Smooth muscle cell (in vitro differentiated cells): ENCODE results near the gene PHLDB3. TPM values are rescaled to one million over a fixed set of nuclear protein-coding genes. Genes with fewer than 3 reads are reported as not detected.

Experiments
- DNase-seq: peaks from one replicate; lab custom pipeline; 2025; ENCODE audit not compliant: unreplicated experiment; lab: John Stamatoyannopoulos, UW
- H2AFZ ChIP-seq: fragments of 200-600 bp; sonication (generic); 2 replicates; pipeline ENCODE4 v1.6.0; 2016; ENCODE audit warnings: antibody characterized with exemption, low read depth, mild to moderate bottlenecking
- H3F3A ChIP-seq: fragments of 200-600 bp; sonication (generic); 2 replicates; pipeline ENCODE4 v1.6.0; 2017; ENCODE audit warnings: antibody characterized with exemption, low read depth
- H3K27ac ChIP-seq: fragments of 200-600 bp; sonication (generic); 2 replicates; pipeline ENCODE4 v1.5.1; 2016; ENCODE audit warnings: low read depth, mild to moderate bottlenecking
- H3K27me3 ChIP-seq: fragments of 200-600 bp; sonication (generic); 2 replicates; pipeline ENCODE4 v1.6.1; 2016; ENCODE audit warnings: low read depth, mild to moderate bottlenecking
- H3K36me3 ChIP-seq: fragments of 200-600 bp; sonication (generic); 2 replicates; pipeline ENCODE4 v1.5.1; 2016; ENCODE audit warnings: low read depth
- H3K4me1 ChIP-seq: fragments of 200-600 bp; sonication (generic); 2 replicates; pipeline ENCODE4 v1.5.1; 2016; ENCODE audit warnings: low read depth
- H3K4me2 ChIP-seq: fragments of 200-600 bp; sonication (generic); 2 replicates; pipeline ENCODE4 v1.6.0; 2016; ENCODE audit warnings: mild to moderate bottlenecking
- H3K4me3 ChIP-seq: fragments of 200-600 bp; sonication (generic); 2 replicates; pipeline ENCODE4 v1.5.1; 2016; ENCODE audit warnings: mild to moderate bottlenecking
- H3K79me2 ChIP-seq: fragments of 200-600 bp; sonication (generic); 2 replicates; pipeline ENCODE4 v1.6.0; 2016; ENCODE audit warnings: low read depth, mild to moderate bottlenecking
- H3K9ac ChIP-seq: fragments of 200-600 bp; sonication (generic); 2 replicates; pipeline ENCODE4 v1.6.0; 2016; ENCODE audit warnings: low read depth
- H3K9me3 ChIP-seq: fragments of 200-600 bp; sonication (generic); replicated peaks from 2 replicates; pipeline ENCODE4 v1.5.1; 2016; ENCODE audit warnings: low read depth
- H4K20me1 ChIP-seq: fragments of 200-600 bp; sonication (generic); 2 replicates; pipeline ENCODE4 v1.6.0; 2016; ENCODE audit warnings: low read depth
- CTCF ChIP-seq: fragments of 200-600 bp; sonication (generic); IDR thresholded peaks from 2 replicates; pipeline ENCODE4 v1.5.1; 2017; ENCODE audit warnings: borderline replicate concordance, mild to moderate bottlenecking, antibody characterized with exemption; ENCODE audit not compliant: insufficient read depth, poor library complexity, severe bottlenecking
- WGBS: methylation state at CpG from one replicate; pipeline ENCODE4 v1.1.7; 2016; ENCODE audit warnings: low lambda C conversion rate; 5-methylcytosine and 5-hydroxymethylcytosine counted together
- polyA plus RNA-seq: library from polyadenylated mRNA; unstranded; fragments of >200 nt; fragmentation: Nextera tagmentation; extraction: Ambion mirVana; gene quantifications from 2 replicates; pipeline ENCODE4 v1.2.1, GENCODE V29; 2016
- total RNA-seq: library from RNA; depleted of rRNA; stranded (reverse); fragments of >200 nt; gene quantifications from 2 replicates; pipeline ENCODE4 v1.2.3, GENCODE V29; 2014

The PHLDB3 gene
- total and polyA plus RNA-seq, 2 experiments from 2014 or later: 7.2 to 8.6 TPM

- no peak for DNase-seq
- Histone ChIP-seq H3K36me3 (no peaks in the 10 kb centered on the region), H3K27me3 (no peaks in the 10 kb centered on the region), H4K20me1 (no peaks in the 10 kb centered on the region), H3K9ac (no peak overlapping the region), H3K4me1 (no peaks in the 10 kb centered on the region), H3K79me2 (no peaks in the 10 kb centered on the region), H3K27ac (no peak overlapping the region), H3K4me2 (no peak overlapping the region), H3F3A (no peaks in the 10 kb centered on the region), H3K9me3 (no peaks in the 10 kb centered on the region), H3K4me3 (no peak overlapping the region), H2AFZ (no peak overlapping the region)
- 81% methylated on average over 4 of the region's 4 CpGs for WGBS
- no peak for TF ChIP-seq CTCF
These were observed 22.4 kb downstream of the PHLDB3 start for GRCh38 chr19:43482193-43482592.

GRCh38 chr19:43481701-43482100 lies 22.8 kb downstream of the PHLDB3 start:
- H3K4me2 ChIP-seq: no peak overlapping the region
- H3K27ac ChIP-seq: no peak overlapping the region
- no peaks in the 10 kb centered on the region for H3K79me2 ChIP-seq
- no peaks in the 10 kb centered on the region for H3F3A ChIP-seq
- H3K27me3 ChIP-seq: no peaks in the 10 kb centered on the region
- no peak for DNase-seq
- H2AFZ ChIP-seq: no peak overlapping the region
- no peak for TF ChIP-seq CTCF
- no peaks in the 10 kb centered on the region for H3K4me1 ChIP-seq
- no peaks in the 10 kb centered on the region for H3K36me3 ChIP-seq
- no peak overlapping the region for H3K4me3 ChIP-seq
- H4K20me1 ChIP-seq: no peaks in the 10 kb centered on the region
- H3K9me3 ChIP-seq: no peaks in the 10 kb centered on the region
- no peak overlapping the region for H3K9ac ChIP-seq
- 95% methylated on average over 6 of the region's 6 CpGs for WGBS

- Histone ChIP-seq H3K4me1 (no peaks in the 10 kb centered on the region), H3K9ac (no peak overlapping the region), H3K79me2 (no peaks in the 10 kb centered on the region), H3K4me2 (no peak overlapping the region), H2AFZ (no peak overlapping the region), H3F3A (no peaks in the 10 kb centered on the region), H3K9me3 (no peaks in the 10 kb centered on the region), H3K36me3 (no peaks in the 10 kb centered on the region), H3K27me3 (no peaks in the 10 kb centered on the region), H3K27ac (no peak overlapping the region), H4K20me1 (no peaks in the 10 kb centered on the region), H3K4me3 (no peak overlapping the region)
- no peak for TF ChIP-seq CTCF
- 96% methylated on average over 3 of the region's 3 CpGs for WGBS
- DNase-seq: no peak
These were observed 24.0 kb downstream of the PHLDB3 start for GRCh38 chr19:43480574-43480973.

- Histone ChIP-seq H3K4me1 (no peaks in the 10 kb centered on the region), H4K20me1 (no peaks in the 10 kb centered on the region), H3K27me3 (no peaks in the 10 kb centered on the region), H3K79me2 (no peaks in the 10 kb centered on the region), H2AFZ (no peak overlapping the region), H3K27ac (no peak overlapping the region), H3K36me3 (no peaks in the 10 kb centered on the region), H3K9ac (no peak overlapping the region), H3K4me3 (no peak overlapping the region), H3K9me3 (no peaks in the 10 kb centered on the region), H3F3A (no peaks in the 10 kb centered on the region), H3K4me2 (no peak overlapping the region)
- 96% methylated on average over 4 of the region's 4 CpGs for WGBS
- TF ChIP-seq CTCF: no peak
- DNase-seq: no peak
These were observed 24.5 kb downstream of the PHLDB3 start for GRCh38 chr19:43479961-43480561.
